ENCODE results near the gene BTLA. TPM values are rescaled to one million over a fixed set of nuclear protein-coding genes. Genes with fewer than 3 reads are reported as not detected.

BTLA gene
- total and polyA plus RNA-seq, 5 experiments from 2014 or later, result 5.5 to 18.5 (median 13.8) TPM

DNA sequence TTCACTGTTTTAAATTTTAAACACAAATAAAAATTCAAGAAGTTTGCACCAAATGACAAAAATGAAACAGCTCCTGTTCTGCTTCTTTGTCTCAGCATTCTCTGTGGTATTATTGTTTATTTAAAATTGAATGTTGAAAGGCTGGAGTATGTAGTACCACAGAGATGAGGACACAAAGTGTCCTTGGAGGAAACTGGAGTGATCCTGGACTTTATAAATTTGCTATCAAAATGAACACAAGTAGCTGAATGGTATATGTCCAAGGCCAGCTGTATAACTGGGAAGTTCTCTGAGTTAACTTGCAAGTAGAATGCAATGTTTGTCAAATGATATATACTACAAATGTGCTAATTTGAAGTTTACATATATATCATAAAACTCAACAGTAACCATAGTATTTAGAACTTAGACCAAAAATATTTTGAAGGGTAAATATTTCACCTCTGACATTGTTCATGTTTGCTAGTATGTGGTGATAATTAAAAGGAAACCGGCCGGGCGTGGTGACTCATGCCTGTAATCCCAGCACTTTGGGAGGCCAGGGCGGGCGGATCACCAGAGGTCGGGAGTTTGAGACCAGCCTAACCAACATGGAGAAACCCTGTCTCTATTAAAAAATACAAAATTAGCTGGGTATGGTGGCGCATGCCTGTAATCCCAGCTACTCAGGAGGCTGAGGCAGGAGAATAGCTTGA lies 12.3 kb downstream of the BTLA start:
- Mint-ChIP-seq H3K27ac (peak overlapping the region in 5 of 10 donors; percentile 18 to 98 (median 41)), H3K27me3 (no peaks in the 10 kb centered on the region)

DNA sequence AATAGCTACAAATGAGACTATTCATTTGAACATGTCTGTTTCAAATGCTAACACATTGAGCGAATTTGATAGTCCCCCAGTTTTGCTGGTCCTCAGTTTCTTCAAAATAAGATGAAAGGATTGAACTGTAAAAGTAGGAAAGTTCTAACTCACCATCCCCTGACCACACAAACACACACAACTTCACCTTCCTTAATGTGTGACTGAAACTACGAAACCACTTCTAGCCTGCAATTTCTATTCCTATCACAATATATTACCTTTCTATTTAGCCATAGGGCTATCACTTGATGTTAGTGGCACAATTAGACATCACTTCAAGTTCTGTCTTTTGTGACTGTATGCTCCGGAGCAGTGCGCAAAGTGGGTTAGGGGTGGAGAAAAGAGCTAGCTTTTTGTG lies 14.9 kb downstream of the BTLA start:
- peaks cover 0 to 3% (median 0%) of the 10 kb centered on the region in 9 donors for H3K9me3 Mint-ChIP-seq
- peaks cover 37 to 73% (median 69%) of the 10 kb centered on the region in 4 donors for H3K4me1 Mint-ChIP-seq
- DNase-seq, result no peak
- POLR2A ChIA-PET, result interaction anchor here (1.6 kb wide), 1 partner anchor 12 kb away, joined by 3 read pairs; no protein-coding TSS in a partner anchor
- no peaks in the 10 kb centered on the region for H3K27me3 Mint-ChIP-seq
- no peak for ATAC-seq
- no peak overlapping the region for H3K4me3 Mint-ChIP-seq
- peak overlapping the region in 6 of 10 donors; percentile 1 to 76 (median 32) for H3K27ac Mint-ChIP-seq
- H3K36me3 Mint-ChIP-seq, result peaks cover 3 to 33% (median 32%) of the 10 kb centered on the region in 3 donors

More for the DNA sequence above, 12.3 kb downstream of the BTLA start:
- Mint-ChIP-seq H3K36me3 (peaks cover 0 to 28% (median 19%) of the 10 kb centered on the region in 3 donors), H3K4me1 (peaks cover 35 to 73% (median 68%) of the 10 kb centered on the region in 4 donors), H3K9me3 (no peaks in the 10 kb centered on the region), H3K4me3 (no peak overlapping the region)
- DNase-seq, result no peak
- POLR2A ChIA-PET, result interaction anchor here (1.0 kb wide), 1 partner anchor 8 kb away, joined by 3 read pairs; no protein-coding TSS in a partner anchor
- no peak for ATAC-seq

DNA sequence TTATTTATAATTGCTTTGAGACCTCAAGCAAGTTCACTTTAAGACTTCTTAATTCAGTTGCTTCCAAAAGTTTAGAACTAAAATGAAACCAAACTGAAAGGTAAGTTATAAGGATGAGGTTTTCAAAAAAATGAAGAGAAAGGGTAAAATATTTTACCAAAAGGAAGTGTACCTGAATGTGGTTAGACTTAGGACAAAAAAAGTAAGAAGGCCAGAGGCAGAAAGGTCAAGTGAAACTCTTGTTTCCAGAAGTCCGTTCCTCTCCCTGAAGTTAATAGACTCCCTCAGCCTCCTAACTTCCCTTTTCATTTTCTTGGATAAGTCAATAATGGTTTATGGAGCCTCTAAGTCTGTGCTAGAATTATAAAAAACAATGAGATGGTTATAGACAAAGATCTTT lies 16.6 kb downstream of the BTLA start:
- H3K27ac Mint-ChIP-seq, result peak overlapping the region; percentile 36 to 94 (median 84)
- peaks cover 0 to 3% (median 0%) of the 10 kb centered on the region in 9 donors for H3K9me3 Mint-ChIP-seq
- H3K27me3 Mint-ChIP-seq, result no peaks in the 10 kb centered on the region
- POLR2A ChIA-PET, result interaction anchor here (1.6 kb wide), 1 partner anchor 14 kb away, joined by 3 read pairs; no protein-coding TSS in a partner anchor
- ATAC-seq, result no peak
- no peak for DNase-seq
- H3K36me3 Mint-ChIP-seq, result peaks cover 9 to 39% (median 34%) of the 10 kb centered on the region in 3 donors
- peaks cover 37 to 79% (median 64%) of the 10 kb centered on the region in 4 donors for H3K4me1 Mint-ChIP-seq
- H3K4me3 Mint-ChIP-seq, result peak overlapping the region in 9 of 10 donors; percentile 12 to 66 (median 58)

GRCh38 chr3:112481302-112481721 lies 18.0 kb downstream of the BTLA start:
- Mint-ChIP-seq H3K4me3 (peak overlapping the region in 7 of 10 donors; percentile 12 to 61 (median 25)), H3K9me3 (peaks cover 0 to 3% (median 0%) of the 10 kb centered on the region in 9 donors), H3K27me3 (no peaks in the 10 kb centered on the region), H3K4me1 (peaks cover 35 to 77% (median 59%) of the 10 kb centered on the region in 4 donors), H3K36me3 (peaks cover 9 to 45% (median 44%) of the 10 kb centered on the region in 3 donors), H3K27ac (peak overlapping the region in 8 of 10 donors; percentile 53 to 89 (median 78))
- POLR2A ChIA-PET, result interaction anchor here (1.0 kb wide), 1 partner anchor 17 kb away, joined by 3 read pairs; no protein-coding TSS in a partner anchor
- DNase-seq, result no peak
- ATAC-seq, result no peak

DNA sequence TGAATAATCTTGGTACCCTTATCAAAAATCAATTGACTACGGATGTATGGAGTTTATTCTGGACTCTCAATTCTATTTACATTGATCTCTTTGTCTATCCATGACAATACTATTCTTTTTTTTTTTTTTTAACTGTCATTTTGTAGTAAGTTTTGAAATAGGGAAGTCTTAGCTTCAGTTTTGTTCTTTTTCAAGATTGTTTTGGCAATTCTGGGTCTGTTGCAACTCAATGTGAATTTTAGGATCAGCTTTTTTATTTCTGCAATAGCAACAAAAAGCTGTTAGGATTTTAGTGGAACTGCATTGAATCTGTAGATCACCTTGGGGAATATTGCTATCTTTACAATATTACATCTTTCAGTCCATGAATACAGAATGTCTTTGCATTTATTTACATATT lies 21.4 kb downstream of the BTLA start:
- POLR2A ChIA-PET, result interaction anchor here (2.0 kb wide), 1 partner anchor 11 kb away, joined by 6 read pairs; no protein-coding TSS in a partner anchor
- no peak for DNase-seq
- no peaks in the 10 kb centered on the region for H3K27me3 Mint-ChIP-seq

DNA sequence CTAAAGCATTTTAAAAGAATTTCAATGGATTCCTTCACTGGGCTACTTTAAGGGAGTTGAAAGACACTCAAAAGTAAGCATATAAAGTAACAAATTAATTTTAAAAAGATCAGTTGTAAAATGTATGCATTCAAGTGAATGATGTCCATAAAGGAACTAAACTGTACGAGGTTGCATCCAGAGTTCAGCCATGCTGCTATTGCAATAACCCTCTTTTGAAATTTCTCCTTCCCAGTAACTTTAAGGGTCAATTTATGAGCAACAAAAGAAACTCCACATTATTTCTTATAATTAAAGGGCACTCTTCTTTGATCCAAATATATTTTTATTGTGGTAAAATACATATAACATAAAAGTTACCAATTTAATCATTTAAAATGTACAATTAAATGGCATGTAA lies 22.9 kb downstream of the BTLA start:
- H3K9me3 Mint-ChIP-seq, result peaks cover 0 to 3% (median 0%) of the 10 kb centered on the region in 9 donors
- peaks cover 39 to 89% (median 65%) of the 10 kb centered on the region in 4 donors for H3K4me1 Mint-ChIP-seq
- peak overlapping the region in 1 of 10 donors; percentile 12 for H3K27ac Mint-ChIP-seq
- H3K36me3 Mint-ChIP-seq, result peaks cover 9 to 64% (median 52%) of the 10 kb centered on the region in 3 donors
- POLR2A ChIA-PET, result interaction anchor here (0.7 kb wide), 1 partner anchor 12 kb away, joined by 3 read pairs; no protein-coding TSS in a partner anchor
- H3K27me3 Mint-ChIP-seq, result no peaks in the 10 kb centered on the region
- H3K4me3 Mint-ChIP-seq, result no peak overlapping the region
- ATAC-seq (no peak), DNase-seq (no peak)

More for the DNA sequence above, 21.4 kb downstream of the BTLA start:
- Mint-ChIP-seq H3K36me3 (peaks cover 9 to 53% (median 43%) of the 10 kb centered on the region in 3 donors), H3K4me3 (no peak overlapping the region), H3K9me3 (peaks cover 0 to 3% (median 0%) of the 10 kb centered on the region in 9 donors), H3K4me1 (peaks cover 41 to 89% (median 65%) of the 10 kb centered on the region in 4 donors), H3K27ac (peak overlapping the region in 2 of 10 donors; percentile 44 to 53)
- ATAC-seq, result no peak

DNA sequence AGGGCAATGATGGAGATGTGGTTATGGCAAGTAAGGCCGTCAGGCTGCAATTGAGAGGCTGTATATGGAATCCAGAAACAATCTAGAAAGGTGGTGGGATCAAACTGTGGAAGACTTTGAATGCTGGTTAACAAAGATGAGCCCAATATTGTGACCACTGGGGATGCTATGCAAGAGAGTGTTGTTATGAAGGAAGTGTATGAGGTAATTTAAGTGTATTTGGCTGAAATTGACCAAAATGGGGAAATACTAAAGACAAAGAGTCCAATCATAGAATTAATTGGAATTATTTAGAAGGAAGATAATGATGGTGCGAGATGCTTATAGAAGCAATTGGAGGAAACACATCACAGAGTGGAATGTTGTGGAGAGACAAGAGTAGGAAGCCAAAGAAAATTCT lies 24.5 kb downstream of the BTLA start:
- POLR2A ChIA-PET, result no interaction called here
- peak overlapping the region in 9 of 10 donors; percentile 13 to 97 (median 52) for H3K27ac Mint-ChIP-seq
- DNase-seq (no peak), ATAC-seq (no peak)
- H3K27me3 Mint-ChIP-seq, result no peaks in the 10 kb centered on the region
- peaks cover 9 to 74% (median 50%) of the 10 kb centered on the region in 3 donors for H3K36me3 Mint-ChIP-seq
- H3K4me3 Mint-ChIP-seq, result peak overlapping the region in 8 of 10 donors; percentile 1 to 54 (median 19)
- H3K4me1 Mint-ChIP-seq, result peaks cover 41 to 89% (median 65%) of the 10 kb centered on the region in 4 donors
- H3K9me3 Mint-ChIP-seq, result no peaks in the 10 kb centered on the region

DNA sequence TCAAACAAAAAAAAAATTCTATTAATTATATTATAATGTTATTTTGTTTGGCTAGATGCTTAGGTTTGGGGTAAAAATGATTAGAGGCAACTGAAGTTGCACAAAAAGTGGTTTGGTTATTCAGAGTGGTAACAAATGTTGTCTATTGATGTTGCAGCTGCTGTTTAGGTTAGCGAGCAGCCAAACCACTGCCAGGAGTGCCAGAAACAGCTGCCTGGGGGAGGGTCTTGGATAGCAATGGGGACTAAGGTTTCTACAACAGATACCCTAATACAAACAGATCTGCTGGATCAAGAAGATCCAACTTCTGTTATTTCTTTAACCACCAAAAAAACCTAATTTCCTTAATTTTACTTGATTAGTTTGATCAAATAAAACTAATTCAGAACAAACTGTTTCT lies 26.6 kb downstream of the BTLA start:
- POLR2A ChIA-PET, result interaction anchor here (0.6 to 1.6 kb wide), 4 partner anchors 9 to 343 kb away, joined by 3 to 9 read pairs (median 3); no protein-coding TSS in a partner anchor
- ATAC-seq (no peak), DNase-seq (no peak)
- Mint-ChIP-seq H3K27ac (peak overlapping the region in 9 of 10 donors; percentile 76 to 97 (median 88)), H3K36me3 (peaks cover 4 to 64% (median 38%) of the 10 kb centered on the region in 3 donors), H3K27me3 (no peaks in the 10 kb centered on the region), H3K9me3 (no peaks in the 10 kb centered on the region), H3K4me1 (peaks cover 44 to 88% (median 74%) of the 10 kb centered on the region in 4 donors), H3K4me3 (peak overlapping the region in 8 of 10 donors; percentile 37 to 77 (median 66))

DNA sequence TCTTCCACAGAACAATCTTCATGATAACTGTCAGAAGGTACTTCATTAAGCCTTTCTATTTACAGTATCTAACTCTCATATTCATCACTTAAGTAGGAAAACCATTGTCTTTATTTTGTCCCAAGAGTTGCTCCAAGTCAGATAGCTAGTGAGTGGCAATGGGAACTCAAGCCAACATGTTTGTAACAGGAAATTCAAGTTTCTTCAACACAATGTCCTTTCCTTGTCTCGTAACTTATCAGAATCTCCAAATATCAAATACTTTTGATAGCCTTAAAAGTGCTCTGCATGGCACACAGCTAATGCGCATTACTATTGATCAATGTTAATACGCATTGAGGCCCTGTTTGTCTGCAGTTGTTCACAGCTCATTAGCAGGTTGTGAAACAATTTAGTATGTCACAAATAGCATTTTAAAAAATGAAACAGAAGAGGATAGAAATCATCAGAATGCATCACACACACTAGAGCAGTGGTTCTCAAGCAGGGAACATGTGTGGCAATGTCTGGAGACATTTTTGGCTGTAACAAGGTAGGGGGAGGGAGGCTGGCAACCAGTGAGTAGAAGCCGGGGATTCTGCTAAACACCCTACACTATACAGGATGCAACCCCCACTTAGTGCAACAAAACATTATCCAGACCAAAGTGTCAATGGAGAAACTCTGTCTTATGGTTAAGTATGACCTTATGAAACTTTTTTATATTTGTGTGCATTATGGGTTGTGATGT lies 27.5 kb downstream of the BTLA start:
- H3K27ac Mint-ChIP-seq, result peak overlapping the region; percentile 9 to 92 (median 80)
- H3K4me3 Mint-ChIP-seq, result peak overlapping the region in 9 of 10 donors; percentile 8 to 74 (median 30)
- H3K27me3 Mint-ChIP-seq, result no peaks in the 10 kb centered on the region
- peaks cover 47 to 88% (median 81%) of the 10 kb centered on the region in 4 donors for H3K4me1 Mint-ChIP-seq
- ATAC-seq (peak; percentile 41 to 43), DNase-seq (no peak)
- H3K36me3 Mint-ChIP-seq, result peaks cover 4 to 62% (median 35%) of the 10 kb centered on the region in 3 donors
- no peaks in the 10 kb centered on the region for H3K9me3 Mint-ChIP-seq
- POLR2A ChIA-PET, result interaction anchor here (0.5 kb wide), 1 partner anchor 51 kb away, joined by 3 read pairs; no protein-coding TSS in a partner anchor

DNA sequence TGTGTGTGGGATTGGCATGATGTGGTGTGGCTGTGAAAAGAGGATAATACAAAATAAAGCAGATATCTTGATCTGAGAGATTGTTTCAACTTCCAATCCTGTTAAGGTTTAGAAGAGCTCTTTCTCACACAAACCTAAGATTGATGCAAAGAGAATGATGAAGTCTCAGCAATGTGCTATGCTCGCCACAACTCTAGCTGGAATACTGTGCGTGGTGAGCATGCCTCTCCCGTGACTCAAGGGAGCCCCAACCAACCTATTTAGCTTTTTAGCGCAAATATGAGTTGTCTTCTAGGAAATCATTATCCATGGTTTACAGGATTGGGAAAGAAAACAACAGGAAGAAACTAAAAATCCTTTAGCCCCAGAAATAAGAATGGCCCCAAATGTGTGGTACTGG lies 28.5 kb downstream of the BTLA start:
- H3K4me3 Mint-ChIP-seq, result peak overlapping the region in 3 of 10 donors; percentile 33 to 49 (median 40)
- H3K36me3 Mint-ChIP-seq, result peaks cover 4 to 68% (median 40%) of the 10 kb centered on the region in 3 donors
- POLR2A ChIA-PET, result no interaction called here
- H3K4me1 Mint-ChIP-seq, result peaks cover 48 to 91% (median 88%) of the 10 kb centered on the region in 4 donors
- peaks cover 0 to 2% (median 0%) of the 10 kb centered on the region in 9 donors for H3K9me3 Mint-ChIP-seq
- H3K27ac Mint-ChIP-seq, result peak overlapping the region; percentile 7 to 92 (median 58)
- no peak for ATAC-seq
- DNase-seq, result no peak
- no peaks in the 10 kb centered on the region for H3K27me3 Mint-ChIP-seq

- ATAC-seq, result no peak
- Mint-ChIP-seq H3K9me3 (peaks cover 0 to 2% (median 0%) of the 10 kb centered on the region in 9 donors), H3K4me3 (peak overlapping the region in 5 of 10 donors; percentile 5 to 54 (median 22)), H3K4me1 (peaks cover 45 to 93% (median 91%) of the 10 kb centered on the region in 4 donors), H3K27ac (peak overlapping the region; percentile 35 to 88 (median 65)), H3K27me3 (no peaks in the 10 kb centered on the region), H3K36me3 (peaks cover 4 to 67% (median 41%) of the 10 kb centered on the region in 3 donors)
- no peak for DNase-seq
- POLR2A ChIA-PET, result interaction anchor here (0.5 kb wide), 1 partner anchor 30 kb away, joined by 3 read pairs; the partner anchor contains the start of gene BTLA
These were observed 29.6 kb downstream of the BTLA start for GRCh38 chr3:112469671-112470070.

GRCh38 chr3:112467539-112467938 lies 31.7 kb downstream of the BTLA start:
- DNase-seq (no peak), ATAC-seq (no peak)
- peak overlapping the region; percentile 29 to 88 (median 82) for H3K27ac Mint-ChIP-seq
- H3K9me3 Mint-ChIP-seq, result peaks cover 0 to 2% (median 0%) of the 10 kb centered on the region in 9 donors
- peaks cover 50 to 93% (median 90%) of the 10 kb centered on the region in 4 donors for H3K4me1 Mint-ChIP-seq
- POLR2A ChIA-PET, result interaction anchor here (1.5 to 1.8 kb wide), 2 partner anchors 10 to 31 kb away, joined by 6 to 7 read pairs; partner anchors contain the start of gene BTLA
- peaks cover 4 to 60% (median 39%) of the 10 kb centered on the region in 3 donors for H3K36me3 Mint-ChIP-seq
- no peaks in the 10 kb centered on the region for H3K27me3 Mint-ChIP-seq
- H3K4me3 Mint-ChIP-seq, result peak overlapping the region in 6 of 10 donors; percentile 15 to 61 (median 34)
